ENCODE data around the gene GLB1L. TPM values are rescaled to one million over a fixed set of nuclear protein-coding genes. Genes with fewer than 3 reads are reported as not detected.

Gene GLB1L
- total RNA-seq, 1 donor from 2014 or later, result 11.8 TPM

DNA sequence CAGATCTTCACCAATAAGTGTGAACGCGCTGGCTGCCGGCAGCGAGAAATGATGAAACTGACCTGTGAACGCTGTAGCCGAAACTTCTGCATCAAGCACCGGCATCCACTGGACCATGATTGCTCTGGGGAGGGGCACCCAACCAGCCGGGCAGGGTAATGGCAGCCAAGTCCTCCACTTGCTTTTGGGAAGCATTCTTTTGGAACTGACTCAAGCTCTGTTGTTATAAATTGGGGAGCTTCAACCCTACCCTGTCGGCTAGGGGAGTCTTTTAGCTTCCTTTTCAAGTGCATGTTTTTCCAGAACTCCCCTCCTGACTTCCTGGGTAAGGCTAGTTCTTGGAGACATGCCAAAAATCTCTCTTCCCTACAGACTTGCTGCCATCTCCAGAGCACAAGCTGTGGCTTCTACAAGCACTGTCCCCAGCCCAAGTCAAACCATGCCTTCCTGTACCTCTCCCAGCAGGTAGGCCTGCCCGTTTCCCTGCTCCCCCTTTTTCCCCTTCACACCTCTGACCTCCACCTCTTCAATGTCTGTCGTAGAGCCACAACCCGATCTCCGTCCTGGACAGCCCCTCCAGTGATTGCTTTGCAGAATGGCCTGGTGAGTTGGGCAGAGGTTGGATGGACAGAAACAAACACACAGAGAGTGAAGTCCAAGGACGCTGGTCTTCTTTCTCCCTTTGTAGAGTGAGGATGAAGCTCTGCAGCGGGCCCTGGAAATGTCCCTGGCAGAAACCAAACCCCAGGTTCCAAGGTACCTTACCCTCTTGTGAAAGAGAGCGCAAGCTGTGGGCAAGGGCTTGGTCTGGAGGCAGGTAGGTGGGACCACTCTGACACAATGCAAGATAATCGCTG, 37.1 kb downstream of the GLB1L start:
- peaks cover 4% of the 10 kb centered on the region for H3K27me3 Mint-ChIP-seq
- TF ChIP-seq, protein P1, sequence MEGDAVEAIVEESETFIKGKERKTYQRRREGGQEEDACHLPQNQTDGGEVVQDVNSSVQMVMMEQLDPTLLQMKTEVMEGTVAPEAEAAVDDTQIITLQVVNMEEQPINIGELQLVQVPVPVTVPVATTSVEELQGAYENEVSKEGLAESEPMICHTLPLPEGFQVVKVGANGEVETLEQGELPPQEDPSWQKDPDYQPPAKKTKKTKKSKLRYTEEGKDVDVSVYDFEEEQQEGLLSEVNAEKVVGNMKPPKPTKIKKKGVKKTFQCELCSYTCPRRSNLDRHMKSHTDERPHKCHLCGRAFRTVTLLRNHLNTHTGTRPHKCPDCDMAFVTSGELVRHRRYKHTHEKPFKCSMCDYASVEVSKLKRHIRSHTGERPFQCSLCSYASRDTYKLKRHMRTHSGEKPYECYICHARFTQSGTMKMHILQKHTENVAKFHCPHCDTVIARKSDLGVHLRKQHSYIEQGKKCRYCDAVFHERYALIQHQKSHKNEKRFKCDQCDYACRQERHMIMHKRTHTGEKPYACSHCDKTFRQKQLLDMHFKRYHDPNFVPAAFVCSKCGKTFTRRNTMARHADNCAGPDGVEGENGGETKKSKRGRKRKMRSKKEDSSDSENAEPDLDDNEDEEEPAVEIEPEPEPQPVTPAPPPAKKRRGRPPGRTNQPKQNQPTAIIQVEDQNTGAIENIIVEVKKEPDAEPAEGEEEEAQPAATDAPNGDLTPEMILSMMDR (IDR thresholded peaks at IDR 0.05; ENCODE audit: unreplicated experiment), result no peak
- no peak for DNase-seq (ENCODE audit: low spot score, unreplicated experiment)
- peak overlapping the region; percentile 89 for H3K4me3 Mint-ChIP-seq (ENCODE audit: low read depth)
- H3K4me1 Mint-ChIP-seq (ENCODE audit: low read depth), result peaks cover 11% of the 10 kb centered on the region
- H3K27ac Mint-ChIP-seq, result peak overlapping the region; percentile 22
- peaks cover 11% of the 10 kb centered on the region for H3K36me3 Mint-ChIP-seq (ENCODE audit: insufficient read depth)
- no peaks in the 10 kb centered on the region for H3K9me3 Mint-ChIP-seq (ENCODE audit: low read depth)

GRCh38 chr2:219207134-219207883, 37.9 kb downstream of the GLB1L start:
- Mint-ChIP-seq H3K9me3 (ENCODE audit: low read depth) (no peaks in the 10 kb centered on the region), H3K27me3 (peaks cover 4% of the 10 kb centered on the region), H3K4me3 (ENCODE audit: low read depth) (peak overlapping the region; percentile 89), H3K36me3 (ENCODE audit: insufficient read depth) (peaks cover 11% of the 10 kb centered on the region), H3K27ac (peak overlapping the region; percentile 24), H3K4me1 (ENCODE audit: low read depth) (peaks cover 11% of the 10 kb centered on the region)
- no peak for DNase-seq (ENCODE audit: low spot score, unreplicated experiment)
- TF ChIP-seq, protein P1 (IDR thresholded peaks at IDR 0.05; ENCODE audit: unreplicated experiment), result no peak

DNA sequence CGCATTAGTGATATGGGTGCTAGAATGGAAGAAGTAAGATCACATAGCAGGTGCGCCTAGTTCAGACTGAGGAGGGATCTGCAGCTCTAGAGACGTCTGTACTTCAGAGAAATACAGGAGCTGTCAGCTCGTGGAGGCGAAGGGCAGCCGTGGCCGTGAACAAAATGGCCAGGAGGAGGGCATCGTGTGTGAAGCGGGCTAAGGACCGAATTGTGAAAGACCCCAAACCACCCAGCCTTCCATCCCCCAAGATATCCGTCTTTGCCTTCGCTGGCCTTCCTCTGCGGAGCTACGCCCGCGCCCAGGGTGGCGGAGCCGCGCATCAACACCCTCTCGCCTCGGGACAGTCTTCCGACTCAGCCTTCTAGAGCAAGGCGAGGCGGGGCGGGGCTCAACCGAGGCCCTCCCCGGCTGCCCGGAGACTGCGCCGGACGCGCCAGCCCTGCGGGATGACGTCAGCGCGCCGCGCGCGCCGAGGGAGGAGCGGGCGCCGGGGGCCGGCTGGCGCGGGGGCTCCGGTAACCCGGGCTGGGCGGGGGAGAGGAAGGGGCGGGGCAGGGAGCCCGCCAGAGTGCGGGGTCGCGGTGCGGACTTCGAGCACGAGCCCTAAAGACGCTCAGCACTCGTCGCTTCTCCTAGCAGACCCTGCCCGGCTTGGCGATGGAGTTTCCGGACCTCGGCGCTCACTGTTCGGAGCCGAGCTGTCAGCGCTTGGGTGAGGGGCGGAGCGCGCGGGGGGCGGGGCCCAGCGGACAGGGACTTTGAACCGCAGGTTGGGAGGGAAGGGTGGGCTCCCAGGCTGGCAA, 38.7 kb downstream of the GLB1L start, which contains the start of gene ZFAND2B:
Gene ZFAND2B (plus strand): TSS at position 455 of the 806 bp plus-strand sequence. CDS start 206 bp downstream, at position 661.
- TF ChIP-seq, protein P1 (IDR thresholded peaks at IDR 0.05; ENCODE audit: unreplicated experiment), result peak; percentile 10
- H3K36me3 Mint-ChIP-seq (ENCODE audit: insufficient read depth), result peaks cover 8% of the 10 kb centered on the region
- H3K4me3 Mint-ChIP-seq (ENCODE audit: low read depth), result peak within 1 kb of the TSS; percentile 89
- H3K27me3 Mint-ChIP-seq, result peaks cover 4% of the 10 kb centered on the region
- no peaks in the 10 kb centered on the region for H3K9me3 Mint-ChIP-seq (ENCODE audit: low read depth)
- peak within 1 kb of the TSS; percentile 98 for H3K27ac Mint-ChIP-seq
- peaks cover 11% of the 10 kb centered on the region for H3K4me1 Mint-ChIP-seq (ENCODE audit: low read depth)
- peak; percentile 90 for DNase-seq (ENCODE audit: low spot score, unreplicated experiment)

DNA sequence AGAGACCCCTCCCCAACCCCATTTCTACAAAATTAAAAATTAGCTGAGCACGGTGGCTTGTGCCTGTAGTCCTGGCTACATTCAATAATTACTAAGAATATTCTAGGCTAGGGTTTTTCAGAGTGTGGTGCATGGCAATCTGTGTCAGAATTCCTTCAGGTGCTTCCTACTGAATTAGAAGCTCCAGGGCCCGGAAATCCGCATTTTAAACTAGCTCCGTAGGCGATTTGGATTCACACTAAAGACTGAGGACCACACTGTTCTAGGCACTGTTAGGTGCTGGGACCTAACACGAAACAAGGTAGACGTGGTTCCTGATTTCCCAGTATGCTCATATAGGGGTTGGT, 39.3 kb downstream of the GLB1L start:
- H3K9me3 Mint-ChIP-seq (ENCODE audit: low read depth), result no peaks in the 10 kb centered on the region
- H3K4me3 Mint-ChIP-seq (ENCODE audit: low read depth), result peak overlapping the region; percentile 89
- DNase-seq (ENCODE audit: low spot score, unreplicated experiment), result no peak
- peaks cover 6% of the 10 kb centered on the region for H3K36me3 Mint-ChIP-seq (ENCODE audit: insufficient read depth)
- H3K27ac Mint-ChIP-seq, result peak overlapping the region; percentile 98
- H3K27me3 Mint-ChIP-seq, result peaks cover 4% of the 10 kb centered on the region
- TF ChIP-seq, protein P1 (IDR thresholded peaks at IDR 0.05; ENCODE audit: unreplicated experiment), result no peak
- peaks cover 11% of the 10 kb centered on the region for H3K4me1 Mint-ChIP-seq (ENCODE audit: low read depth)

- Mint-ChIP-seq H3K4me1 (ENCODE audit: low read depth) (peaks cover 11% of the 10 kb centered on the region), H3K4me3 (ENCODE audit: low read depth) (peak overlapping the region; percentile 47), H3K27me3 (peaks cover 4% of the 10 kb centered on the region), H3K36me3 (ENCODE audit: insufficient read depth) (peaks cover 6% of the 10 kb centered on the region), H3K9me3 (ENCODE audit: low read depth) (no peaks in the 10 kb centered on the region), H3K27ac (peak overlapping the region; percentile 59)
- TF ChIP-seq, protein P1 (IDR thresholded peaks at IDR 0.05; ENCODE audit: unreplicated experiment), result no peak
- no peak for DNase-seq (ENCODE audit: low spot score, unreplicated experiment)
Observed at GRCh38 chr2:219205165-219205538, 40.1 kb downstream of the GLB1L start.

Measured in progenitor cell of endocrine pancreas (in vitro differentiated cells).